Neural crest cell (in vitro differentiated cells): Measurements from ENCODE around the gene CTDSPL. TPM values are rescaled to one million over a fixed set of nuclear protein-coding genes. Genes with fewer than 3 reads are reported as not detected.

Experiments used
- DNase-seq: peaks from one replicate; pipeline ENCODE4 v3.0.0; 2021; ENCODE audit warnings: low read depth, mixed read lengths, low spot score
- H3K27ac Mint-ChIP-seq: one replicate; pipeline ENCODE4 v1.8.0; 2021; ENCODE audit warnings: mild to moderate bottlenecking, mixed read lengths; ENCODE audit not compliant: unreplicated experiment
- H3K27me3 Mint-ChIP-seq: 2 replicates; pipeline ENCODE4 v1.8.0; 2021; ENCODE audit warnings: low read depth, mild to moderate bottlenecking, mixed read lengths
- H3K36me3 Mint-ChIP-seq: 2 replicates; pipeline ENCODE4 v1.8.0; 2021; ENCODE audit warnings: low read depth, mild to moderate bottlenecking, mixed read lengths
- H3K4me1 Mint-ChIP-seq: 2 replicates; pipeline ENCODE4 v1.8.0; 2021; ENCODE audit warnings: mixed read lengths
- H3K4me3 Mint-ChIP-seq: one replicate; pipeline ENCODE4 v1.8.0; 2021; ENCODE audit warnings: mild to moderate bottlenecking, mixed read lengths
- H3K9me3 Mint-ChIP-seq: 2 replicates; pipeline ENCODE4 v1.8.0; 2021; ENCODE audit warnings: mixed read lengths
- total RNA-seq: library from RNA; stranded (reverse); gene quantifications from 2 replicates; pipeline ENCODE4 v1.2.1, GENCODE V29; 2021
- TF ChIP-seq, protein P1 (sequence below): fragments of 200-600 bp; sonication (generic); conservative IDR thresholded peaks from 2 replicates; pipeline ENCODE4 v1.5.0; 2021; ENCODE audit warnings: antibody characterized with exemption, mild to moderate bottlenecking

The CTDSPL gene
- total RNA-seq, 1 donor from 2014 or later, result 42.2 TPM

DNA sequence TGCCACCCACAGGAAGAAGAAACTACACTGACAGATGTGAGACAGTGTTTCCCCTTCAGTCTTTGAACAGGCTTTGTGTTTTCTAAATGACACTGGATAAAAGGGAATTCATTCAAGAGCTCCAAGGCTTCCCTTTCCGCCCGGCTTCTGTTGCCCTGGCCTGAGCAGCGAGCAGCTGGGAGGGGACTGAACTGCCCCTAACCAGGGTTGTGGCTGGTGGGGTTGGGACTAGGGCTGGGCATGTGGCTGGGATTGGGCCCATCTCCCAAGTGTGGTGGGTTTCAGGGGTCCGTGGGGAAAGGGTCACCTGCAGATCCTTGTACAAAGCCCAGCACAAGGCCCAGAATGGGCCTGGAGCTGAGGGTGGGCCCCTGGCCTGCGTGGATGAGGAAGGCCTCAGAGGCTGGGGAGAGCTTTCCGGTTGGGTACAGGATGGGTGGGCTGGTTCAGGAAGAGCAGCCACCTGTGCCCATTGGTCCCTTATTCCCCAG, 139.3 kb downstream of the CTDSPL start:
- Mint-ChIP-seq H3K27ac (peak overlapping the region; percentile 62), H3K9me3 (no peaks in the 10 kb centered on the region), H3K4me3 (no peak overlapping the region), H3K36me3 (no peaks in the 10 kb centered on the region), H3K27me3 (no peaks in the 10 kb centered on the region), H3K4me1 (peaks cover 55% of the 10 kb centered on the region)
- TF ChIP-seq, protein P1, sequence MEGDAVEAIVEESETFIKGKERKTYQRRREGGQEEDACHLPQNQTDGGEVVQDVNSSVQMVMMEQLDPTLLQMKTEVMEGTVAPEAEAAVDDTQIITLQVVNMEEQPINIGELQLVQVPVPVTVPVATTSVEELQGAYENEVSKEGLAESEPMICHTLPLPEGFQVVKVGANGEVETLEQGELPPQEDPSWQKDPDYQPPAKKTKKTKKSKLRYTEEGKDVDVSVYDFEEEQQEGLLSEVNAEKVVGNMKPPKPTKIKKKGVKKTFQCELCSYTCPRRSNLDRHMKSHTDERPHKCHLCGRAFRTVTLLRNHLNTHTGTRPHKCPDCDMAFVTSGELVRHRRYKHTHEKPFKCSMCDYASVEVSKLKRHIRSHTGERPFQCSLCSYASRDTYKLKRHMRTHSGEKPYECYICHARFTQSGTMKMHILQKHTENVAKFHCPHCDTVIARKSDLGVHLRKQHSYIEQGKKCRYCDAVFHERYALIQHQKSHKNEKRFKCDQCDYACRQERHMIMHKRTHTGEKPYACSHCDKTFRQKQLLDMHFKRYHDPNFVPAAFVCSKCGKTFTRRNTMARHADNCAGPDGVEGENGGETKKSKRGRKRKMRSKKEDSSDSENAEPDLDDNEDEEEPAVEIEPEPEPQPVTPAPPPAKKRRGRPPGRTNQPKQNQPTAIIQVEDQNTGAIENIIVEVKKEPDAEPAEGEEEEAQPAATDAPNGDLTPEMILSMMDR, result no peak
- no peak for DNase-seq

DNA sequence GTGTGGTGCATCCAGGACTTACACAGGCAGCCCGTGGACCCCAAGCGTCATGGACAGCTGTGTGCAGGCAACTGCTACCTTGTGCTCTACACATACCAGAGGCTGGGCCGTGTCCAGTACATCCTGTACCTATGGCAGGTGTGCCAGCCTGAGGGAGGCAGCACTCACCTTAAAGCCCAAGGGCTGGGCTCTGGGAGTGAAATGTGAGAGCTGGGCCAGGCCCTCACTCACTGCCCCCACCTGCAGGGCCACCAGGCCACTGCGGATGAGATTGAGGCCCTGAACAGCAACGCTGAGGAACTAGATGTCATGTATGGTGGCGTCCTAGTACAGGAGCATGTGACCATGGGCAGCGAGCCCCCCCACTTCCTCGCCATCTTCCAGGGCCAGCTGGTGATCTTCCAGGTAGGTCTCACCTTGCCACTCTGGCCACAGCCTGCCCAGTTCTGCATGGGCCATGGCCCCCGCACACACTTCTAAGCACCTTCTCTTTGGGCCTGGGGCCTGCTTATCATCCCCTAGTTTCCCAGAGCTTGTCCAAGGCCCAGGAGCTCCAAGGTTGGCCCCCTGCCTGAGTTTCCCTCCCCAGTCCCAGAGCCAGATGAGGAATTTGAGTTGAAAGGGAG, 139.9 kb downstream of the CTDSPL start:
- TF ChIP-seq, protein P1, result no peak
- no peak overlapping the region for H3K27ac Mint-ChIP-seq
- H3K4me3 Mint-ChIP-seq, result no peak overlapping the region

DNA sequence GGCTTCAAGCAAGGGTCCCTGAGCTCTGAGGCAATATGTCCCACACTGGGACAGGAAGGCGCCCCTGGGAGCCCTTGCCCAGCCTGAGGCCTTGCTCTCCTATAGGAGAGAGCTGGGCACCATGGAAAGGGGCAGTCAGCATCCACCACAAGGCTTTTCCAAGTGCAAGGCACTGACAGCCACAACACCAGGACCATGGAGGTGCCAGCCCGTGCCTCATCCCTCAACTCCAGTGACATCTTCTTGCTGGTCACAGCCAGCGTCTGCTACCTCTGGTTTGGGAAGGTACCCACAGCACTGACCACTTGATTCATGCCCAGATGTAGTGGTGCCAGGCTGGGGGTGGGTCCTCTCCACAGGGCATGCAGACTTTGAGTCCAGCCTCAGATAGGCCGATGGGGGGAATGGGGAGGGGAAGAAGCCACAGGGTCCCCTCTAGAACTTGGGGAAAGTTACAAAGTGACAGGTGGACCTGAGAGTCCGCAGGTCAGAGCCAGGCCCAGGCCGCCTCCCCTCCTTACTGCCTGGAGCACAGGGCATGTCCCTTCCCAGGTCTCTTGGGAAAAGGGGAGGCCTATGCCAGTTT, 140.7 kb downstream of the CTDSPL start:
- DNase-seq, result no peak
- Mint-ChIP-seq H3K27ac (no peak overlapping the region), H3K36me3 (no peaks in the 10 kb centered on the region), H3K4me1 (peaks cover 49% of the 10 kb centered on the region), H3K4me3 (no peak overlapping the region), H3K9me3 (no peaks in the 10 kb centered on the region), H3K27me3 (no peaks in the 10 kb centered on the region)
- TF ChIP-seq, protein P1, result no peak

More for the DNA sequence above, 139.9 kb downstream of the CTDSPL start:
- H3K9me3 Mint-ChIP-seq, result no peaks in the 10 kb centered on the region
- H3K36me3 Mint-ChIP-seq, result no peaks in the 10 kb centered on the region
- no peaks in the 10 kb centered on the region for H3K27me3 Mint-ChIP-seq
- peaks cover 55% of the 10 kb centered on the region for H3K4me1 Mint-ChIP-seq
- no peak for DNase-seq

DNA sequence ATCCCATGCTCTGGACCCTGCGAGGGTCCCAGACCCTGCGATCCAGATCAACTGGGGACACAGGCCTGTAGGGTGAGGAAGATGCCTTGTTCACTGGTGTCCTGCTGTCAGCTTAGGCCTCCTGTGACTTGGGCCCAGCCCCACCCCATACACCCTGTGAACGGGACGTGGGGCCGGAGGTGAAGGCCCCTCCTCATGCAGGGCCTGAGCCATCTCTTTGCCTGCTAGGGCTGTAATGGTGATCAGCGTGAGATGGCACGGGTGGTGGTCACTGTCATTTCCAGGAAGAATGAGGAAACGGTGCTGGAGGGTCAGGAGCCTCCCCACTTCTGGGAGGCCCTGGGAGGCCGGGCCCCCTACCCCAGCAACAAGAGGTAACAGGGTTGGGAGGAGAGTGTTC, 141.3 kb downstream of the CTDSPL start:
- Mint-ChIP-seq H3K36me3 (no peaks in the 10 kb centered on the region), H3K27ac (no peak overlapping the region), H3K4me3 (no peak overlapping the region), H3K9me3 (no peaks in the 10 kb centered on the region), H3K27me3 (no peaks in the 10 kb centered on the region), H3K4me1 (peaks cover 49% of the 10 kb centered on the region)
- TF ChIP-seq, protein P1, result no peak
- no peak for DNase-seq

DNA sequence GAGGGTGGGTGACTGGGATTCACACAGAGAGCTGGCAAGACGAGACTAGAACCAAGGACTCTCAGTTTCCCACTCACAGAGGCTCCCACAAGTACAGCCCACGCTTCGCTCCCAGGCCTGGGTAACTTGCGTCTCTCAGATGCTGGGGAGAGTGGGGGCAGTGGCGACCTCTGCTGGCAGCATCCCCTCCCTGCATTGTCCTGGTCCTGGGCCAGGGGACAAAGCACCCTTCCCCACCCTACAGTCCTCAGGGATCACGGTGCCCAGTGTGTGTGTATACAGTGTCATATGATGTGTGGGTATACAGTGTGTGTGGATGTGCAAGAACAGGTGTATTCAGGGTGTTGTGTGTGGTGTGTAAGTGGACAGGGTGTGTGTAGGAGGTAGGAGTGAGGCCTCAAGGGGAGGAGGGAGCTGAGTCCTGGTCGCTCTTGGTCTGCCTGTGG, 141.7 kb downstream of the CTDSPL start:
- Mint-ChIP-seq H3K27ac (peak overlapping the region; percentile 35), H3K9me3 (no peaks in the 10 kb centered on the region), H3K4me1 (peaks cover 47% of the 10 kb centered on the region), H3K36me3 (no peaks in the 10 kb centered on the region), H3K27me3 (no peaks in the 10 kb centered on the region), H3K4me3 (no peak overlapping the region)
- DNase-seq, result peak; percentile 87
- TF ChIP-seq, protein P1, result peak; percentile 89
